Posterior vena cava (tissue), 2 donors: Measurements from ENCODE around the gene ALG12. TPM values are rescaled to one million over a fixed set of nuclear protein-coding genes. Genes with fewer than 3 reads are reported as not detected.
"Not testable (repeated sequence)": the region's sequence is repeated elsewhere in the genome, so short reads cannot be mapped to it uniquely, and the experiment has no call there.

ENCODE experiments used
- DNase-seq: peaks from one replicate; pipeline ENCODE4 v3.0.0-alpha.2; 2020; ENCODE audit warnings: low spot score
- intact Hi-C, 2 donors: fragments of 100-400 bp; cut with DNase I; formaldehyde crosslinking; loops; one replicate each; pipeline versions ENCODE4 v1.14.1 to v1.14.2; 2022 to 2023
- total RNA-seq, 2 donors: library from RNA; stranded (reverse); fragmentation: NEBNext Ultra II Directional; extraction: Animal tissue kit (Norgen Biotek cat#: 25700); gene quantifications; one replicate each; pipeline ENCODE4 v1.2.1, GENCODE V29; 2021
- donor health status: DM: yes; HTN: yes; CAD: no.
- donor health status: DM: yes; HTN: yes; CAD: no.

Gene ALG12
- total RNA-seq, 2 donors from 2014 or later, result 8.9 to 11.7 TPM

DNA sequence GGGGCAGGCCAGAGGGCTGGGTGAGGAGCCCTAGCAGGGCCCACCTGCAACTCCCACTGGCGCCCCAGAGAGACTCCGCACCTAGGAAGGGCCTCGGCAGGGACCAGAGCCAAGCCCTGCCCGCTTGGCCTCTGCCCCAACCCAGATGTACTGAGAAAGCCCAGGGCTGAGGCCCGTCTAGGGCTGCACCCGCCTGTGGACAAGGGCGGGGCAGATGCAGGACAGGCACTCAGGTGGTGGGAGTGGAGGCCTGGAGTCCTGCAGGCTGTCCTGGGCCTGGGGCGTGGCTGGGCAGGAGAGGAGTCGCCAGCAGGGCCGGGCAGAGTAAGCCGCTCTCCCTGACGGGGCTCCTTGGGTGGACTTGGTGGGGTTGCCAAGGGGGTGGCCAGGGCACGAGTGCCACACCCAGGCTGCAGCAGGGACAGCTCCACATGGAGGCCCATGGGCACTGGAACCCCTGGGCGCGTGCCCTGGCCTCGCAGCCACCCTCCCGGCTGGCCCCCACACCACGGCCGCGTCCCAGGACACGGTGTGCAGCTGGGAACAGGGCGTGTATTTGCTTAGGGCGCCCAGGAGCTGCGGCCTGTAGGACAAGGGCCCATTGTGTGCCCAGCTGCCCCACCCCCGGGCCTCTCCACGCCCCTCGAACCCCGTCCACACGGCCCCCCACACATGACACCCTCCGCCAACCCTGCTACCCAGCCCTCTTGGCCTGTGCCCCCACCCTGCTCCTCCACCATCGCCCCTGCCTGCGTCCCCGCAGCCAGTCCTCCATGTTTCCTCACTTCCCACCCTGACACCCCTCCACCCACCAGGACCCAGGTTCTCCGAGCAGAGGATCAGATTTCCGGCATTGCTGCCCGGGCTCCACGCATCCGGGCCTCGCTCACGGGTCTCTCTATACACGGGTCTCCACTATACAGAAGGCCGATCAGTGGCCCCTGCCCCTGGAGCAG is 31.0 kb upstream of the ALG12 start:
- DNase-seq, result no peak
- intact Hi-C loops, result no loop called here

DNA sequence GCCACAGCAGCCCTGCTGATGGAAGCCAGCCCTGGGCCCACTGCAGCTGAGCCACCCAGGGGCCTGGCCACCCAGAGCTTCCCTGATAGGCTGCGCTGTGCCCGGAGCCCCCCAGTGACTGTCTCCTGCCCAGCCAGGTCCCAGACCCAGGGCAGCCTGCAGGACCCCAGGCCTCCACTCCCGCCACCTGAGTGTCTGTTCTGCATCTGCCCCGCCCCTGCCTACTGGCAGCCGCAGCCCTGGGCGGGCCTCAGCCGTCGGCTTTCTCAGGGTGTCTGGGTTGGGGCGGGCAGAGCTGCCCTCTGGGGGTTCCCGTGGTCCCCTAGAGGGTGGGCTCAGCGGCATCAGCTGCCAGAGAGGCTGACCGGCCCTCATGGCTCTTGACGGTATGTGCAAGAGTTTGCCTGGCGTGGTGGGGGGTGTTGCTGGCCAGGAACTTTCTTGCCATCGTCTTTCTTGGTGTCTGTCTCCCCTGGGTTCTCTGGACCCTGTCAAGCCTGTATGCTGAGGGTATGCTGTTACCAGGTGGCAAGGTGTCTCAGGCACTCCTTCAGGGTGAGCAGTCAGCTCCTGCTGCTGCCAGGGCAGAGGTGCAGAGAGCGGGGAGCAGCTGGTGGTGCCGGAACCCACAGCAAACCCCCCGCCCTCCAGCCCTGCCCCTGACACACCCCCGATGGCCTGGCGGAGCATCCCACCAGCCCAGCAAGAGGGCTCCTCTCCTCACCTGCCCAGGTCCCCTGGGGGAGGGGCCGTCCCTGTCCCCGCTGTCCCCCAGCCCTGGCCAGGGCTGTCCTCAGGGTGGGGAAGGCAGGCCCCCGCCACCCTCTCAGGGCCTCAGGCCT is 30.1 kb upstream of the ALG12 start:
- intact Hi-C loops, result no loop called here
- DNase-seq, result no peak

DNA sequence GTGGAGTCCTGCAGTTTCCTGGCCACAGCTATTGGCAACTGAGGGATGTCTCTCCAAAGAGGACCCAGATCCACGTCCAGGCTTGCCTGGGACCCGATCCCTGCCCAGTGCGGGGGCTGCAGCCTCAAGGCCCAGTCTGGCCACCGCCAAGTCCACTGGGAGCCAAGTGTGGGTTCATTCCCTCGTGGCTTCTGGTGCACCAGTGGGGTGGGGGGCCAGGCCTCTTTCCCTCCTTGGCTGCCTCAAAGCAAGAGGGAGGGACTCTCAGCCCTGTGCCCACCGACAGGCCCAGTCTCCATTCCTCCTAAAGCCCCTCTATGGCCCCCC is 29.0 kb upstream of the ALG12 start:
- intact Hi-C loops, result no loop called here
- DNase-seq, result no peak

DNA sequence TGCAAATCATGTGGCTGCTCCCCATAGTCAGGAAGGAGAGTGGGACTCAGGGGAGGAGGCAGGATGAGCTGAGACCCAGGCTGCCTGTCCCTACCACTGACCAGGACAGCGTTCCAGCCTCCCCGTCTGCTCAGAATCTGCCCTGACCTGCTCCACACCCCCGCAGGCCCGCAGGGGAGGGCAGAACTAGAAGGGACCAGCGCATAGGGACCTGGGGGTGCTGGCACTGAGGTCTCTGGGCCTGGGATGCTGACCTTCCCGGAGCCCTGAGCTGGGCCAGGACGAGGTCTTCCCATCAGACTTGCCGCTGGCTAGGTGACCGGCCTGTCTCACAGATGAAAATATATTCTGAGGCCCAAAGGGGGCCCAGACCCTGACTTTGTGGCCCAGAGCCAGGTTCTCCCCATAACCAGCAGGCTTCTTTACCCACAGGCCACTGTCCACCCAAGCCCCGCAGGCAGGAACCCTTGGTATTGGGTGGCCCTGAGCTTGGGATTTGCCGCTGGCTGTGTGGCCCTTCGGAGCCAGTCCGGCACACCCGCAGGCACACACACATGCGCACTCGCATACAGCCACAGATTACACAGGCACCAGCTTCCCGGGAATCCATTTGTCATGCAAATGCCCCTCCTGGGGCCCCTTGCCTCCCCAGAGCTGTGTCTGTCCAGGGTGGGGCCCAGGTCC is 28.5 kb upstream of the ALG12 start:
- intact Hi-C loops, result no loop called here
- DNase-seq, result no peak

DNA sequence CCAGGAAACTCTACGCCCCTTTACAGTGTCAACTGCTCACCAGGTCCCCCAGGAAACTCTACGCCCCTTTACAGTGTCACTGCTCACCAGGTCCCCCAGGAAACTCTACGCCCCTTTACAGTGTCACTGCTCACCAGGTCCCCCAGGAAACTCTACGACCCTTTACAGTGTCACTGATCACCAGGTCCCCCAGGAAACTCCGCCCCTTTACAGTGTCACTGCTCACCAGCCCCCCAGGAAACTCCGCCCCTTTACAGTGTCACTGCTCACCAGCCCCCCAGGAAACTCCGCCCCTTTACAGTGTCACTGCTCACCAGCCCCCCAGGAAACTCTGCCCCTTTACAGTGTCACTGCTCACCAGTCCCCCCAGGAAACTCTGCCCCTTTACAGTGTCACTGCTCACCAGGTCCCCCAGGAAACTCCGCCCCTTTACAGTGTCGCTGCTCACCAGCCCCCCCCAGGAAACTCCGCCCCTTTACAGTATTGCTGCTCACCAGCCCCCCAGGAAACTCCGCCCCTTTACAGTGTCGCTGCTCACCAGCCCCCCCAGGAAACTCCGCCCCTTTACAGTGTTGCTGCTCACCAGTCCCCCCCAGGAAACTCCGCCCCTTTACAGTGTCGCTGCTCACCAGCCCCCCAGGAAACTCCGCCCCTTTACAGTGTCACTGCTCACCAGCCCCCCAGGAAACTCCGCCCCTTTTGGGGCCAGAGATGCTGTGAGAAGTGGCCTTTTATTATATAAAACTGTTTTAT is 27.0 kb upstream of the ALG12 start:
- DNase-seq, intact Hi-C loops: not testable (repeated sequence)

DNA sequence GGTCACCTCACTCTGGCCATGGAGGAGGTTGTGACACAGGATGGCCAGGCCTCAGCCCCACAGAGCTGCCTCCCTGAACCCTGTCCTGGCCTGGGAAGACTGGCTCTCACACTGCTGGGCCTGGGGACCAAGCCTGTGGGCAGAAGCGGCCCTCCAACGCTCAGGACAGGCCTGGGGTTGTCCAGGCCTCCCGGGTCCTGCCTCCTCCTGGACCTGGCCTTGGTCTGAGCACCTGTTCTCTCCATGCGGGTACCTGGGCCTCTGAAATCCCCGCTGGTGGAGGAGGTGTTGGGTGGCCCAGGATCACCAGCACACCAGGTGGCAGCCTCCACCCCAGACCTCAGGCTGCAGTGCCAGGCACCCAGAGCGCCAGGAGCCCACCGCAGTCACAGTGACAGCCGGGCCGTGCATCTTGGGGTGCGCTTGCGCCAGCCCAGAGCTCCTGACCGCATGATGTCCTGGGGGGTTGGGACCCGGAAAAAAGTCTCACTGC is 26.2 kb upstream of the ALG12 start:
- intact Hi-C loops, result loop anchor here in 1 of 2 donors (5.0 kb wide), 1 partner anchor 33 kb away; no protein-coding TSS in a partner anchor
- DNase-seq, result no peak

DNA sequence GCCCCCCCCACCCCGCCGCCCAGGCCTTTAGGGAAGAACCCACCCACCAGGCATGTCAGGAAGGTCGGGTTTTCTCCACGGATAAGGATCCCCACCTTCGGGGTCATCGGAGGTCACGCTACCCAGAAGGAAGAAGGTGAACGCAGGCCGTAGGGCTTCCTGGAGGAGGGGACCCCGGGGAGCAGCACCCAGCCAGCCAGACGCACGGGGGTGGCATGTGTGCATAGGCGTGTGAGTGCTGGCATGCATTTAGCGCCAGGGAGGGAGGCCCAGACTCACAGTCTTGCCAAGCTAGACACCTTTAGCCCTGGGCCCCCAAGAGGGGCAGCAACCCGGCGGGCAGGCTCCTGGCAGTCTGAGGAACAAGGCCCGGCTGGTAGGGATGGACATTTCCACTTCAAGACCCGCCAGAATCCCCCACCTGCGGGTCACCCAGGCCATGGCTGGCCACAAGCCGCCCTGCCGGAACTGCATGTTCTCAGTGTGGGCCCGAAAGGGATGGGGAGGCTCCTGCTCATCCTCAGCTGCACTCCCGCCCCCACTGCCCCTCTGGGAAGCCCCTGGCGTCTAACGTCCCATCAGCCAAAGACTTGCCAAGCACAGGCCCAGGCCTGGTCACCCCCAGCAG is 25.6 kb upstream of the ALG12 start:
- intact Hi-C loops, result loop anchor here in 1 of 2 donors (5.0 kb wide), 1 partner anchor 33 kb away; no protein-coding TSS in a partner anchor
- DNase-seq, result no peak

DNA sequence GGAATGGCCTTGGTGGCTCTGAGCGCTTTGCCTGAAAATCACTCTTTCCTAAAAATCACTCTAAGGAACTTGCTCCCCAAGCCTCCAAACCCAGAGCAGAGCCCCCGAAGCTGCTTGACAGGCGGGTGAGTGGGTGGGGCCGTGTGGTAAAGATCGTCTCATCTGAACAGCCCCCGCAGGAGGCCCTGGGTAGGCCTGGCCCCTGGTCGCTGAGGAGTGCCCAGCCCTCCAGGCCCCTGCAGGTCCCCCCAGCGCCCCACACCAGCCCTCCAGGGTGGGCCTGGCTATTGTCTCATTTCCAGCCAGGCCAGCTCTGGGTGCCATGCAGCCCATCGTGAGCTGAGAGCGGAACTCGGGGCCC is 25.1 kb upstream of the ALG12 start:
- DNase-seq, result no peak
- intact Hi-C loops, result loop anchor here in 1 of 2 donors (5.0 kb wide), 1 partner anchor 34 kb away; no protein-coding TSS in a partner anchor

DNA sequence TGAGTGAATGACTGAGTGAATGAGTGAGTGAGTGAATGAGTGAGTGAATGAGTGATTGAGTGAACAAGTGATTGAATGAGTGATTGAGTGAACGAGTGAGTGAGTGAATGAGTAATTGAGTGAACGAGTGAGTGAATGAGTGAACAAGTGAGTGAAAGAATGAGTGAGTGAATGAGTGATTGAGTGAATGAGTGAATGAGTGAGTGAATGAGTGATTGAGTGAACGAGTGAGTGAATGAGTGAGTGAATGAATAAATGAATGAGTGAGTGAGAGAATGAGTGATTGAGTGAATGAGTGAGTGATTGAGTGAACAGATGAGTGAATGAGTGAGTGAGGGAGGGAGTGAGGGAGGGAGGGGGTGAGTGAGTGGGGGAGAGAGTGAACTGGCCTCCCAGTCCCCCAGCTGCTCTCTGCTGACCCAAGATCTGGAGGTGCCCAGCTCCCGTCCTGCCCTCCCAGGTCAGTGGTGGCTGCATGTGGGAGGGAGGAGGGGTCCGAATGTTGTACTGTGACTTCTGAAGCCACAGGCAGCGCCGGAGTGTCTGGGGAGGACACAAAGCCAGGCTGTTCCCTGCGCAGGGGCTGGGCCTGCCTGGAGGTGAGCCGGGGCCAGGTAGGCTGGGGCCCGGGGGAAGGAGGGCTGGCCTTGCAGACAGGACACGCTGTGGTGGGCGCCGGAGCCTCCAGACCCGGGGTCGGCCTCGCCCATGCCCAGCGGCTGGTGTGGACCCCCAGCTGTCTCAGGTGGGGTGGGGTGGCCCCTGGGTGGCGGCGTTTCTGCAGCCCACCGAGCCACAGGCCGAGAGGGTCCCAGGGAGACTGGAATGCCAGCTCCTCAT is 24.5 kb upstream of the ALG12 start:
- intact Hi-C loops, result loop anchor here in 1 of 2 donors (5.0 kb wide), 1 partner anchor 35 kb away; no protein-coding TSS in a partner anchor
- no peak for DNase-seq

DNA sequence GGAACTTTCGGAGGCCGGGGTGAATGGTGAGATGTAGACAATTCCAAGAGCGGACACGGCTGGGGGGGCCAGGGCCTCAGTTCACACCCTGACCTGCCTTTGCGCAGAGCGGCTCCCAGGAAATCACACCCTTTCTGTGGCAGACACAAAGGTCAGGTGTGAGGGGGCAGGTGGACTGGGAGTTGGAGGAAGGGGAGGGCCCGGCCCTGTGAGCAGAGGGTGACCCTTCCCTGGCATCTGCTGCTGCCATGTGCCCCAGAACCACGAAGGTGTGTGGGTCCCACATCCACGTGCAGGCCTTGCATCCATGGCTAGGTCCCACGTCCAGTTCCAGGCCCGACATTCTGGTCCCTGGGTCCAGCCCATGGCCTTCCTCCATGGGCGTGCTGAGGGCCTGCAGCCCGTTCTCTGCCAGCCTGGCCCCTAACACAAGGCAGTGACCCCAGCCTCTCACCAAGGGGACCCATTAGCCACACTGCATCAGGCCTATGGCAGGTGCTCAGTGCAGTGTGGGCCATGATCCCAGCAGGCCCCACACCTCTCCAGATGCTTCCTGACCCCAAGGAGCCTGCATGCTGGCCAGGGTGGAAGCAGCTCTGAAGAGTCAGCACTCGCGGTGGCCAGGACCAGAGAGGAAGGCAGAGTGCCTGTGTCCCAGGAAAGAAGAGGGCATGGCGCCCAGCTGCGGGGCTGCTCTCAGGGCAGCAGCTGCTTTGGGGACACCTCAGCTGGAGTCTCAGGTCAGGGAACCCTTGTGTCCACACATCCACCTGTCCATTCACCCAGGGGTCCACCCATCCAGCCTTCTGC is 23.5 kb upstream of the ALG12 start:
- DNase-seq, result no peak
- intact Hi-C loops, result loop anchor here in 1 of 2 donors (5.0 kb wide), 1 partner anchor 36 kb away; no protein-coding TSS in a partner anchor

DNA sequence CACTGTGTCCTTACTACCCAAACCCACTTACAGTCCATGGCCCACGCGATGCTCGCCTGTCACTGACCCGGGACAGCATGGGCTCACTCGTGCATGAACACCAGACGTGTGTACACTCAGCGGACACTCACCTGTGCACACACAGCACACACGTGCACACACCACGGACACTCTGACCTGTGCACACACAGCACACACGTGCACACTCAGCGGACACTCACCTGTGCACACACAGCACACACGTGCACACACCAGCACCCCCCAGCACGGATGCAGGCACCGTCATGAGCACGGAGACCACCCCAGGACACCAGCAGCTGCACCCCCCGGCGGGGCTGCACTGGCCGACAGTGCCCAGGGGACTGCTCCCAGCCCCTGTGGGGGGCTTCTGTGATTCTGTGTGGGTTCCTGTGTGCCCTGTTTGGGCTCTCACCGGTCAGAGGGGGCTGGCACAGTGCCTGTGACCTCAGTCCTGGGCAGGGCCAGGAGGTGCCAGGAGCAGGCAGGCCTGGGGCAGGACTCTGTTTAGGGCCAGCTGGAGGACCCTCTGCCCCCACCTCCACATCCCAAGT is 20.4 kb upstream of the ALG12 start:
- DNase-seq, result no peak
- intact Hi-C loops, result loop anchor here in 1 of 2 donors (10.0 kb wide), 1 partner anchor 286 kb away; no protein-coding TSS in a partner anchor

DNA sequence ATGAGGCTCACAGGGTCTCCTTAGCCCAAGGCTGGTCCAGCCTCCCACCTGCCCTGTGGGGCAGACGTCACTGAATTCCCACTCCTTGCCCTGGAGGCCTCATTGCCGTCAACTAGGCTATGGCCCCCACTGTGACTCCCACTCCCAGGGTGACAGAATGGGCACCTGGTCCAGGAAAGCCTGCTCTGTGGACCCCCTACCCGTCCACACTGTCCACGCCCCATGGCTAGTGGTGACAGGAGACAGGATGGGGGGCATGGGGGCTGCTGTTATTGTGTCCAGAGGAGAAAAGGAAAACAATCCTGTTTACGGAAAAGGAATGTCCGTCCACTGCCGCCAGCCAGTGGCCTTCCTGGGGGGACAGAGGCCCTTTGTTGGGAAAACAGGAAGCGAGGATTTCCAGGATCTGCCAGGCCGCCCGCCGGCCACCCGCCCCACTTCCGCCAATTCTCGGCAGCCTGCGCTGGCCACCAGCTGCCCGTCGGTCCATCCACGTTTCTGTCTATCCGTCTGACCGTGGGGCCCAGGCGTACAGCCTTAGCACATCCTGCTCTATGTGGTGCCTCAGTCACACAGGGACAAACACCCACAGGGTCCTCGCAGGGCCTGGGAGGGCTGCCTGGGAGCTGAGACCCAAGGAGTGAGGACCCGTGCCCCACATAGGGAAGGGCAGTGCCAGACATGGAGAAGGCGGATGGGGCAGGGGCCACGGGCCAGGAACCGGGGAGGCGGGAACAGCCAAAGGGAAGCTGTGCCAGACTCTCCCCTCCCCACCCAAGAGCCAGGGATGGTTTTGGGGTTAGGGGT is 19.7 kb upstream of the ALG12 start:
- DNase-seq, result no peak
- intact Hi-C loops, result loop anchor here (2.0 to 10.0 kb wide), 2 partner anchors 81 to 287 kb away; no protein-coding TSS in a partner anchor

DNA sequence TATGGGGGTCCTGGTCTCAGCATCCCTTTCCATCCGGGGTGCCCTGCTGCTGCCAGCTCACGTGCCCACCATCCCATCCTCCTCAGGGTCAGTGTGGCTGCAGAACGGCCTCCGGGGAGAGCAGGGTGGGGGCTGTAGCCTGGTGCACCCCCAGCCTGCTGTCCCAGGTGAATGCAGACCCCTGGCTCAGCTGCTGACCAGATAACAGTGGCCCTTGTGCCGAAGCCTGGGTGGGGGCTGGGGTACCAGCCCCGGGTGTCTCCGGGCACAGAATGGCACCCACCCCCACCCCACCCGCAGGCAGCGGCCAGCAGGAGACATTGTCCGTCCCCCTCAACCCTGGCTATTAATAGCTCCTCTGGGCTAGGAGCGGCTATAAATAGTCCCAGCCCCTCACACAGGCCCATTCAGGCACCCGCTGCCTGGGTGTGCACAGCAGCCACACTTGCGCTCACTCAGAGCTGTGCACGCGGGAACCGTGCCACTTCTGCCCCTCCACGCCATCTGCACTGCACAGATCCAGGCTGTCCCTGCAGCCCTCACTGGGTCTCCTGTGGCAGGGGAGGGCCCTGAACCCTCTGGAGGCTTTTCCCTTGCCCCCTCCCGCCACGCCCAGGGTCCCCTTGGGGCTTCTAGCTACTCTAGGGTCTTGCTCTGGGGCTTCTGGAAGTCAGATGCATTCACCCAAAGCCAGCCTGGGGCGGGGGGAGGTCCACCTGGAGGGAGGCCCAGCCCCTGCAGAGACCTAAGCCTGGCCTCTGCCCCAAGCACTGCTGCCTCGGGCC is 18.9 kb upstream of the ALG12 start:
- intact Hi-C loops, result loop anchor here (2.0 to 10.0 kb wide), 2 partner anchors 82 to 288 kb away; no protein-coding TSS in a partner anchor
- DNase-seq, result no peak
